SK-N-MC (cell line): Measurements from ENCODE around the gene SBNO2.

ENCODE experiments used
- EZH2 ChIP-seq: fragments of 200-600 bp; sonication (generic); IDR thresholded peaks from one replicate; pipeline ENCODE4 v1.6.1; 2017; ENCODE audit warnings: antibody characterized with exemption
- FOXP2 ChIP-seq: optimal IDR thresholded peaks from 2 replicates; pipeline ENCODE3; 2011; ENCODE audit warnings: mild to moderate bottlenecking, moderate library complexity; ENCODE audit not compliant: insufficient read depth; ENCODE audit errors: extremely low read length, control extremely low read depth
- POLR2AphosphoS5 ChIP-seq: IDR thresholded peaks from 2 replicates; pipeline ENCODE4 v1.6.1; 2012; ENCODE audit warnings: mild to moderate bottlenecking, low read depth, low read length, borderline replicate concordance

- TF ChIP-seq POLR2AphosphoS5 (no peak), EZH2 (no peak), FOXP2 (no peak)
These were observed 15.4 kb upstream of the SBNO2 start for GRCh38 chr19:1189419-1189818.
